HepG2 (cell line): ENCODE measurements around the gene PCNP. TPM values are rescaled to one million over a fixed set of nuclear protein-coding genes. Genes with fewer than 3 reads are reported as not detected.

Source experiments
- FOSL1 ChIP-seq: sonication (generic); formaldehyde crosslinking; IDR thresholded peaks from 2 replicates; pipeline ENCODE4 v1.9.0; 2021; ENCODE audit warnings: missing genetic modification reagents, borderline replicate concordance
- FOXK1 ChIP-seq: sonication (generic); formaldehyde crosslinking; IDR thresholded peaks from 2 replicates; pipeline ENCODE4 v1.4.0; 2020; ENCODE audit warnings: low read depth, missing genetic modification reagents, borderline replicate concordance
- HCFC1 ChIP-seq: fragments of 150-350 bp; IDR thresholded peaks from 2 replicates; pipeline ENCODE4 v1.6.1; 2014; ENCODE audit warnings: low read depth, low read length
- HMGXB4 ChIP-seq, 2 experiments: sonication (generic) in 1 of 2; formaldehyde crosslinking in 1 of 2; IDR thresholded peaks; 2 replicates each; pipeline versions ENCODE4 v1.4.0 to v1.6.1; 2018 to 2020; ENCODE audit warnings: missing genetic modification reagents in 2 of 2, borderline replicate concordance in 1 of 2, low read depth in 1 of 2, mild to moderate bottlenecking in 1 of 2, missing biosample characterization in 1 of 2
- JUNB ChIP-seq: sonication (generic); formaldehyde crosslinking; IDR thresholded peaks from 2 replicates; pipeline ENCODE4 v1.8.0; 2022; ENCODE audit warnings: missing genetic modification reagents, mild to moderate bottlenecking, borderline replicate concordance
- LRRFIP1 ChIP-seq: sonication (generic); formaldehyde crosslinking; conservative IDR thresholded peaks from 2 replicates; pipeline ENCODE4 v1.4.0; 2020; ENCODE audit warnings: missing genetic modification reagents
- MED8 ChIP-seq: sonication (generic); formaldehyde crosslinking; IDR thresholded peaks from 2 replicates; pipeline ENCODE4 v1.8.1; 2023; ENCODE audit warnings: mild to moderate bottlenecking, missing genetic modification reagents; ENCODE audit not compliant: insufficient replicate concordance
- PHF5A ChIP-seq: IDR thresholded peaks from one replicate; pipeline ENCODE4 v1.6.1; 2018; ENCODE audit warnings: low read depth, missing genetic modification reagents; ENCODE audit not compliant: unreplicated experiment
- SIN3B ChIP-seq: fragments of 150-350 bp; IDR thresholded peaks from 2 replicates; pipeline ENCODE4 v1.6.1; 2014; ENCODE audit warnings: low read length
- SRF ChIP-seq: IDR thresholded peaks from 2 replicates; pipeline ENCODE4 v1.6.1; 2011; ENCODE audit warnings: mild to moderate bottlenecking, low read depth, low read length, moderate library complexity
- ZFAT ChIP-seq: sonication (generic); formaldehyde crosslinking; conservative IDR thresholded peaks from 2 replicates; pipeline ENCODE4 v1.8.1; 2023; ENCODE audit warnings: missing genetic modification reagents, inconsistent platforms
- ZNF329 ChIP-seq: sonication (generic); formaldehyde crosslinking; IDR thresholded peaks from 2 replicates; pipeline ENCODE4 v1.9.0; 2021; ENCODE audit warnings: low read depth, mild to moderate bottlenecking, missing genetic modification reagents
- ZNF510 ChIP-seq: sonication (generic); formaldehyde crosslinking; IDR thresholded peaks from 2 replicates; pipeline ENCODE4 v1.4.0; 2020; ENCODE audit warnings: low read depth, mild to moderate bottlenecking, missing genetic modification reagents
- ZNF615 ChIP-seq: sonication (generic); formaldehyde crosslinking; IDR thresholded peaks from 2 replicates; pipeline ENCODE4 v1.5.0; 2020; ENCODE audit warnings: mild to moderate bottlenecking, missing genetic modification reagents, borderline replicate concordance
- ZNF670 ChIP-seq: sonication (generic); formaldehyde crosslinking; IDR thresholded peaks from 2 replicates; pipeline ENCODE4 v1.8.0; 2022; ENCODE audit warnings: mild to moderate bottlenecking, missing genetic modification reagents, borderline replicate concordance
- ZSCAN9 ChIP-seq: IDR thresholded peaks from 2 replicates; pipeline ENCODE4 v1.6.1; 2016; ENCODE audit warnings: borderline replicate concordance
- polyA plus RNA-seq, 8 experiments: library from polyadenylated mRNA; depleted of rRNA in 3 of 8; stranded (reverse) in 7 of 8; unstranded in 1 of 8; fragments of >200 nt; fragmentation: Illumina TruSeq in 4 of 8; extraction: Trizol in 4 of 8; gene quantifications; 2 replicates each; pipeline versions ENCODE4 v1.2.1 to v1.2.3, GENCODE V29; 2011 to 2016; ENCODE audit warnings: low read depth in 4 of 8, missing spikeins in 1 of 8, mixed read lengths in 1 of 8; ENCODE audit not compliant: insufficient read depth in 1 of 8
- total RNA-seq, 5 experiments: library from RNA; depleted of rRNA; stranded (reverse); fragments of >200 nt; fragmentation: Illumina TruSeq; extraction: Trizol; gene quantifications; 2 replicates each; pipeline ENCODE4 v1.2.3, GENCODE V29; 2016; ENCODE audit warnings: low read depth in 1 of 5
- TF ChIP-seq, protein P1 (sequence below): sonication (generic); formaldehyde crosslinking; IDR thresholded peaks from 2 replicates; pipeline ENCODE4 v1.9.0; 2022; ENCODE audit warnings: missing genetic modification reagents, mild to moderate bottlenecking, borderline replicate concordance
- TF ChIP-seq, protein P2 (sequence below): sonication (generic); formaldehyde crosslinking; IDR thresholded peaks from 2 replicates; pipeline ENCODE4 v1.4.0; 2020; ENCODE audit warnings: missing genetic modification reagents
- TF ChIP-seq, protein P3 (sequence below): sonication (generic); formaldehyde crosslinking; IDR thresholded peaks from 2 replicates; pipeline ENCODE4 v1.8.1; 2023; ENCODE audit warnings: mild to moderate bottlenecking, missing genetic modification reagents

Gene PCNP
- total and polyA plus RNA-seq, 2 of the 13 experiments (the other 11 are each of a cell fraction or from before 2014, with no cell fraction given), result 44.1 to 78.2 TPM

GRCh38 chr3:101561630-101562328 is 12.2 kb upstream of the PCNP start, which contains the start of gene TRMT10C (continued):
- TF ChIP-seq SRF, result peak; percentile 66; the same call in 1 of the 2 replicates
- peak; percentile 60 for TF ChIP-seq MED8
- no peak for TF ChIP-seq LRRFIP1 (CRISPR knock-in tag)
- peak; percentile 73 to 86; a peak in 3 of 4 replicates for TF ChIP-seq HMGXB4 (CRISPR knock-in tag; IDR thresholded peaks at IDR 0.05; ENCODE audit: borderline replicate concordance in 1 of 2, low read depth in 1 of 2)
- TF ChIP-seq ZNF329 (CRISPR knock-in tag), result 0 out of 2 replicates have a peak, but pooled peaks have one; percentile 41
- 0 out of 2 replicates have a peak, but pooled peaks have one; percentile 37 for TF ChIP-seq ZFAT (CRISPR knock-in tag)
- TF ChIP-seq PHF5A (CRISPR knock-in tag), result peak; percentile 40
- TF ChIP-seq, protein P1, sequence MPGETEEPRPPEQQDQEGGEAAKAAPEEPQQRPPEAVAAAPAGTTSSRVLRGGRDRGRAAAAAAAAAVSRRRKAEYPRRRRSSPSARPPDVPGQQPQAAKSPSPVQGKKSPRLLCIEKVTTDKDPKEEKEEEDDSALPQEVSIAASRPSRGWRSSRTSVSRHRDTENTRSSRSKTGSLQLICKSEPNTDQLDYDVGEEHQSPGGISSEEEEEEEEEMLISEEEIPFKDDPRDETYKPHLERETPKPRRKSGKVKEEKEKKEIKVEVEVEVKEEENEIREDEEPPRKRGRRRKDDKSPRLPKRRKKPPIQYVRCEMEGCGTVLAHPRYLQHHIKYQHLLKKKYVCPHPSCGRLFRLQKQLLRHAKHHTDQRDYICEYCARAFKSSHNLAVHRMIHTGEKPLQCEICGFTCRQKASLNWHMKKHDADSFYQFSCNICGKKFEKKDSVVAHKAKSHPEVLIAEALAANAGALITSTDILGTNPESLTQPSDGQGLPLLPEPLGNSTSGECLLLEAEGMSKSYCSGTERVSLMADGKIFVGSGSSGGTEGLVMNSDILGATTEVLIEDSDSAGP, result peak; percentile 80
- peak; percentile 74; the same call in 1 of the 2 replicates for TF ChIP-seq ZSCAN9 (CRISPR knock-in tag)
- no peak for TF ChIP-seq ZNF670 (CRISPR knock-in tag)
- TF ChIP-seq JUNB (CRISPR knock-in tag), result no peak
- TF ChIP-seq, protein P2, sequence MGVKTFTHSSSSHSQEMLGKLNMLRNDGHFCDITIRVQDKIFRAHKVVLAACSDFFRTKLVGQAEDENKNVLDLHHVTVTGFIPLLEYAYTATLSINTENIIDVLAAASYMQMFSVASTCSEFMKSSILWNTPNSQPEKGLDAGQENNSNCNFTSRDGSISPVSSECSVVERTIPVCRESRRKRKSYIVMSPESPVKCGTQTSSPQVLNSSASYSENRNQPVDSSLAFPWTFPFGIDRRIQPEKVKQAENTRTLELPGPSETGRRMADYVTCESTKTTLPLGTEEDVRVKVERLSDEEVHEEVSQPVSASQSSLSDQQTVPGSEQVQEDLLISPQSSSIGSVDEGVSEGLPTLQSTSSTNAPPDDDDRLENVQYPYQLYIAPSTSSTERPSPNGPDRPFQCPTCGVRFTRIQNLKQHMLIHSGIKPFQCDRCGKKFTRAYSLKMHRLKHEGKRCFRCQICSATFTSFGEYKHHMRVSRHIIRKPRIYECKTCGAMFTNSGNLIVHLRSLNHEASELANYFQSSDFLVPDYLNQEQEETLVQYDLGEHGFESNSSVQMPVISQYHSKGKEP (CRISPR knock-in tag), result 0 out of 2 replicates have a peak, but pooled peaks have one; percentile 70
- no peak for TF ChIP-seq ZNF510
- peak; percentile 91; the same call in 1 of the 2 replicates for TF ChIP-seq FOXK1
- TF ChIP-seq SIN3B, result peak; percentile 43; the same call in 1 of the 2 replicates
- peak; percentile 61; the same call in 1 of the 2 replicates for TF ChIP-seq HCFC1
- no peak for TF ChIP-seq FOSL1 (CRISPR knock-in tag)
- TF ChIP-seq, protein P3, sequence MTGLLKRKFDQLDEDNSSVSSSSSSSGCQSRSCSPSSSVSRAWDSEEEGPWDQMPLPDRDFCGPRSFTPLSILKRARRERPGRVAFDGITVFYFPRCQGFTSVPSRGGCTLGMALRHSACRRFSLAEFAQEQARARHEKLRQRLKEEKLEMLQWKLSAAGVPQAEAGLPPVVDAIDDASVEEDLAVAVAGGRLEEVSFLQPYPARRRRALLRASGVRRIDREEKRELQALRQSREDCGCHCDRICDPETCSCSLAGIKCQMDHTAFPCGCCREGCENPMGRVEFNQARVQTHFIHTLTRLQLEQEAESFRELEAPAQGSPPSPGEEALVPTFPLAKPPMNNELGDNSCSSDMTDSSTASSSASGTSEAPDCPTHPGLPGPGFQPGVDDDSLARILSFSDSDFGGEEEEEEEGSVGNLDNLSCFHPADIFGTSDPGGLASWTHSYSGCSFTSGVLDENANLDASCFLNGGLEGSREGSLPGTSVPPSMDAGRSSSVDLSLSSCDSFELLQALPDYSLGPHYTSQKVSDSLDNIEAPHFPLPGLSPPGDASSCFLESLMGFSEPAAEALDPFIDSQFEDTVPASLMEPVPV, result no peak
- TF ChIP-seq ZNF615 (CRISPR knock-in tag), result no peak
